Small intestine (tissue), 7 donors: Measurements from ENCODE around the gene EFL1. TPM values are rescaled to one million over a fixed set of nuclear protein-coding genes. Genes with fewer than 3 reads are reported as not detected.

Source experiments
- DNase-seq, 2 donors: peaks; one replicate each; pipeline versions ENCODE4 v3.0.0 to v3.0.0-alpha.2; 2013
- FAIRE-seq: peaks from 2 replicates; lab custom pipeline; 2012; peaks lifted over from hg19 to GRCh38; lab: Jason Lieb, UNC
- H3K27ac ChIP-seq, 3 donors: one replicate each; pipeline ENCODE4 v1.5.1; 2013; ENCODE audit warnings: low read length in 2 of 3, mild to moderate bottlenecking in 2 of 3, control low read depth in 1 of 3, inconsistent platforms in 1 of 3, low read depth in 1 of 3, moderate library complexity in 1 of 3
- H3K27me3 ChIP-seq, 3 donors: one replicate each; pipeline ENCODE4 v1.6.1; 2013; ENCODE audit warnings: low read length in 3 of 3, inconsistent platforms in 1 of 3; ENCODE audit not compliant: control insufficient read depth in 3 of 3, insufficient read depth in 3 of 3
- H3K36me3 ChIP-seq, 3 donors: one replicate each; pipeline ENCODE4 v1.6.1; 2013; ENCODE audit warnings: low read length in 3 of 3, inconsistent platforms in 1 of 3, low read depth in 1 of 3, mild to moderate bottlenecking in 1 of 3, moderate library complexity in 1 of 3; ENCODE audit not compliant: control insufficient read depth in 3 of 3, insufficient read depth in 2 of 3
- H3K4me1 ChIP-seq, 3 donors: one replicate each; pipeline ENCODE4 v1.6.1; 2013; ENCODE audit warnings: low read length in 2 of 3, inconsistent platforms in 1 of 3, low read depth in 1 of 3, mild to moderate bottlenecking in 1 of 3, moderate library complexity in 1 of 3; ENCODE audit not compliant: control insufficient read depth in 3 of 3, insufficient read depth in 2 of 3
- H3K4me3 ChIP-seq, 3 donors: one replicate each; pipeline ENCODE4 v1.5.1; 2013; ENCODE audit warnings: low read length in 3 of 3, control low read depth in 1 of 3, inconsistent platforms in 1 of 3, low read depth in 1 of 3, mild to moderate bottlenecking in 1 of 3, moderate library complexity in 1 of 3
- H3K9me3 ChIP-seq, 2 donors: one replicate each; pipeline ENCODE4 v1.6.1; 2013; ENCODE audit warnings: low read depth in 1 of 2, low read length in 1 of 2; ENCODE audit not compliant: control insufficient read depth in 2 of 2, insufficient read depth in 1 of 2
- WGBS, 3 donors: extraction: QIAGEN DNeasy Blood & Tissue Kit; methylation state at CpG; one replicate each; pipeline ENCODE4 v1.1.7; 2013; 5-methylcytosine and 5-hydroxymethylcytosine counted together
- polyA plus RNA-seq, 4 donors: library from polyadenylated mRNA; stranded (reverse) in 3 of 4; unstranded in 1 of 4; fragments of 200-250 nt in 3 of 4; fragments of 120-200 nt in 1 of 4; gene quantifications; one replicate each; pipeline versions ENCODE4 v1.2.1 to v1.2.3, GENCODE V29; 2013
- donor health status: healthy with polysubstance abuse.
- donor health status: control.
- donor health status: control.
- donor health status: Bipolar disorder and iron deficiency.
- donor health status: healthy.

EFL1 gene
- polyA plus RNA-seq, 4 donors = 11.6 to 25.2 (median 13.4) TPM

- Histone ChIP-seq H3K36me3 (peaks cover 4 to 24% (median 10%) of the 10 kb centered on the region in 3 donors), H3K27ac (no peak overlapping the region), H3K4me1 (peaks cover 0 to 10% (median 4%) of the 10 kb centered on the region in 3 donors), H3K27me3 (no peaks in the 10 kb centered on the region), H3K9me3 (no peaks in the 10 kb centered on the region), H3K4me3 (no peak overlapping the region)
- WGBS, 3 donors = 55 to 75% (median 66%) methylated on average over 1 of the region's 1 CpG
- FAIRE-seq = no peak
- no peak for DNase-seq
Observed at GRCh38 chr15:82129149-82129692, 133.3 kb downstream of the EFL1 start.

- H3K4me1 ChIP-seq = peaks cover 0 to 10% (median 4%) of the 10 kb centered on the region in 3 donors
- no peaks in the 10 kb centered on the region for H3K9me3 ChIP-seq
- no peak overlapping the region for H3K27ac ChIP-seq
- no peak for DNase-seq
- peaks cover 0 to 27% (median 7%) of the 10 kb centered on the region in 3 donors for H3K36me3 ChIP-seq
- no peak overlapping the region for H3K4me3 ChIP-seq
- FAIRE-seq = no peak
- H3K27me3 ChIP-seq = no peaks in the 10 kb centered on the region
- 65 to 77% (median 68%) methylated on average over 5 of the region's 5 CpGs for WGBS, 3 donors
Observed at GRCh38 chr15:82128401-82129148, 134.0 kb downstream of the EFL1 start.

GRCh38 chr15:82127581-82127980 lies 135.0 kb downstream of the EFL1 start:
- DNase-seq (peak; percentile 21 to 49), FAIRE-seq (no peak)
- no peaks in the 10 kb centered on the region for H3K27me3 ChIP-seq
- H3K36me3 ChIP-seq = peaks cover 0 to 27% (median 4%) of the 10 kb centered on the region in 3 donors
- H3K27ac ChIP-seq = no peak overlapping the region
- no peaks in the 10 kb centered on the region for H3K9me3 ChIP-seq
- H3K4me3 ChIP-seq = no peak overlapping the region
- H3K4me1 ChIP-seq = peaks cover 0 to 10% (median 4%) of the 10 kb centered on the region in 3 donors

GRCh38 chr15:82126346-82126745 lies 136.2 kb downstream of the EFL1 start:
- DNase-seq = no peak
- H3K4me1 ChIP-seq = peaks cover 0 to 10% (median 4%) of the 10 kb centered on the region in 3 donors
- H3K4me3 ChIP-seq = no peak overlapping the region
- peaks cover 0 to 29% (median 0%) of the 10 kb centered on the region in 3 donors for H3K36me3 ChIP-seq
- WGBS, 3 donors = 95 to 96% (median 95%) methylated on average over 3 of the region's 3 CpGs
- FAIRE-seq = no peak
- no peak overlapping the region for H3K27ac ChIP-seq
- no peaks in the 10 kb centered on the region for H3K27me3 ChIP-seq
- no peaks in the 10 kb centered on the region for H3K9me3 ChIP-seq

- Histone ChIP-seq H3K4me1 (peaks cover 0 to 7% (median 4%) of the 10 kb centered on the region in 3 donors), H3K9me3 (no peaks in the 10 kb centered on the region), H3K4me3 (no peak overlapping the region), H3K27me3 (no peaks in the 10 kb centered on the region), H3K36me3 (peaks cover 0 to 20% (median 0%) of the 10 kb centered on the region in 3 donors), H3K27ac (no peak overlapping the region)
- DNase-seq (peak in 1 of 2 donors; percentile 27), FAIRE-seq (no peak)
- 58 to 77% (median 62%) methylated on average over 9 of the region's 9 CpGs for WGBS, 3 donors
Observed at GRCh38 chr15:82124331-82125263, 137.9 kb downstream of the EFL1 start.

GRCh38 chr15:82122746-82123400 lies 139.7 kb downstream of the EFL1 start:
- FAIRE-seq (no peak), DNase-seq (peak; percentile 6 to 31)
- no peaks in the 10 kb centered on the region for H3K27me3 ChIP-seq
- H3K27ac ChIP-seq = no peak overlapping the region
- H3K4me1 ChIP-seq = peaks cover 0 to 6% (median 4%) of the 10 kb centered on the region in 3 donors
- 76 to 87% (median 84%) methylated on average over 4 of the region's 4 CpGs for WGBS, 3 donors
- H3K4me3 ChIP-seq = no peak overlapping the region
- H3K36me3 ChIP-seq = peaks cover 0 to 26% (median 0%) of the 10 kb centered on the region in 3 donors
- H3K9me3 ChIP-seq = no peaks in the 10 kb centered on the region

GRCh38 chr15:82118040-82118439 lies 144.5 kb downstream of the EFL1 start:
- no peaks in the 10 kb centered on the region for H3K27me3 ChIP-seq
- no peaks in the 10 kb centered on the region for H3K9me3 ChIP-seq
- no peak overlapping the region for H3K4me3 ChIP-seq
- H3K27ac ChIP-seq = no peak overlapping the region
- DNase-seq = no peak
- WGBS, 3 donors = 76 to 87% (median 80%) methylated on average over 3 of the region's 3 CpGs
- no peak for FAIRE-seq
- H3K36me3 ChIP-seq = peaks cover 0 to 16% (median 0%) of the 10 kb centered on the region in 3 donors
- no peaks in the 10 kb centered on the region for H3K4me1 ChIP-seq

GRCh38 chr15:82117296-82117695 lies 145.2 kb downstream of the EFL1 start:
- H3K4me1 ChIP-seq = no peaks in the 10 kb centered on the region
- H3K27ac ChIP-seq = no peak overlapping the region
- WGBS, 3 donors = 93 to 95% (median 93%) methylated on average over 6 of the region's 6 CpGs
- peaks cover 0 to 16% (median 0%) of the 10 kb centered on the region in 3 donors for H3K36me3 ChIP-seq
- H3K27me3 ChIP-seq = no peaks in the 10 kb centered on the region
- no peak for DNase-seq
- no peak overlapping the region for H3K4me3 ChIP-seq
- no peak for FAIRE-seq
- no peaks in the 10 kb centered on the region for H3K9me3 ChIP-seq
